Osteocyte (in vitro differentiated cells): ENCODE data around the gene MBNL1. TPM values are rescaled to one million over a fixed set of nuclear protein-coding genes. Genes with fewer than 3 reads are reported as not detected.
"Not testable (repeated sequence)": the region's sequence is repeated elsewhere in the genome, so short reads cannot be mapped to it uniquely, and the experiment has no call there.

Source experiments
- DNase-seq: peaks from one replicate; pipeline ENCODE4 v3.0.0; 2021; ENCODE audit warnings: mixed read lengths; ENCODE audit not compliant: unreplicated experiment; ENCODE audit errors: extremely low spot score
- H3K27ac Mint-ChIP-seq: one replicate; pipeline ENCODE4 v1.8.0; 2021; ENCODE audit warnings: mild to moderate bottlenecking, mixed read lengths; ENCODE audit not compliant: unreplicated experiment
- H3K27me3 Mint-ChIP-seq: one replicate; pipeline ENCODE4 v1.8.0; 2021; ENCODE audit warnings: mixed read lengths; ENCODE audit not compliant: unreplicated experiment
- H3K36me3 Mint-ChIP-seq: one replicate; pipeline ENCODE4 v1.8.0; 2021; ENCODE audit warnings: mixed read lengths; ENCODE audit not compliant: unreplicated experiment
- H3K4me1 Mint-ChIP-seq: one replicate; pipeline ENCODE4 v1.8.0; 2021; ENCODE audit warnings: mixed read lengths; ENCODE audit not compliant: unreplicated experiment
- H3K4me3 Mint-ChIP-seq: one replicate; pipeline ENCODE4 v1.8.0; 2021; ENCODE audit warnings: mild to moderate bottlenecking, moderate library complexity, mixed read lengths; ENCODE audit not compliant: unreplicated experiment
- H3K9me3 Mint-ChIP-seq: one replicate; pipeline ENCODE4 v1.8.0; 2021; ENCODE audit warnings: mixed read lengths; ENCODE audit not compliant: unreplicated experiment
- CTCF ChIP-seq: fragments of 200-600 bp; sonication (generic); IDR thresholded peaks from 2 replicates; pipeline ENCODE4 v1.5.0; 2021; ENCODE audit warnings: antibody characterized with exemption, mild to moderate bottlenecking, moderate library complexity
- total RNA-seq: library from RNA; stranded (reverse); gene quantifications from 2 replicates; pipeline ENCODE4 v1.2.1, GENCODE V29; 2021

Gene MBNL1
- total RNA-seq, 1 donor from 2014 or later, result 166 TPM

GRCh38 chr3:152430223-152431002 is 161.7 kb downstream of the MBNL1 start:
- no peak overlapping the region for H3K4me3 Mint-ChIP-seq
- no peaks in the 10 kb centered on the region for H3K27me3 Mint-ChIP-seq
- H3K9me3 Mint-ChIP-seq, result peaks cover 14% of the 10 kb centered on the region
- H3K36me3 Mint-ChIP-seq, result peaks cover 18% of the 10 kb centered on the region
- no peak for TF ChIP-seq CTCF
- H3K4me1 Mint-ChIP-seq, result peaks cover 38% of the 10 kb centered on the region
- H3K27ac Mint-ChIP-seq, result peak overlapping the region; percentile 71
- DNase-seq, result no peak

- no peak for DNase-seq
- Mint-ChIP-seq H3K4me3 (no peak overlapping the region), H3K36me3 (peaks cover 27% of the 10 kb centered on the region), H3K9me3 (peaks cover 14% of the 10 kb centered on the region), H3K27me3 (no peaks in the 10 kb centered on the region), H3K27ac (no peak overlapping the region), H3K4me1 (peaks cover 43% of the 10 kb centered on the region)
- no peak for TF ChIP-seq CTCF
Observed at GRCh38 chr3:152434142-152434541, 165.4 kb downstream of the MBNL1 start.

GRCh38 chr3:152435210-152435609 is 166.5 kb downstream of the MBNL1 start:
- DNase-seq, H3K27ac Mint-ChIP-seq, H3K4me3 Mint-ChIP-seq, H3K27me3 Mint-ChIP-seq: not testable (repeated sequence)
- H3K9me3 Mint-ChIP-seq, result peaks cover 14% of the 10 kb centered on the region
- H3K4me1 Mint-ChIP-seq, result peaks cover 33% of the 10 kb centered on the region
- H3K36me3 Mint-ChIP-seq, result peaks cover 27% of the 10 kb centered on the region

GRCh38 chr3:152436707-152437590 is 168.2 kb downstream of the MBNL1 start:
- Mint-ChIP-seq H3K4me1 (peaks cover 22% of the 10 kb centered on the region), H3K27ac (peak overlapping the region; percentile 56), H3K36me3 (peaks cover 27% of the 10 kb centered on the region)

GRCh38 chr3:152438181-152438580 is 169.5 kb downstream of the MBNL1 start:
- no peak overlapping the region for H3K27ac Mint-ChIP-seq
- peaks cover 29% of the 10 kb centered on the region for H3K4me1 Mint-ChIP-seq
- H3K4me3 Mint-ChIP-seq, result no peak overlapping the region
- H3K36me3 Mint-ChIP-seq, result peaks cover 27% of the 10 kb centered on the region
- no peak for DNase-seq
- H3K27me3 Mint-ChIP-seq, result no peaks in the 10 kb centered on the region
- no peak for TF ChIP-seq CTCF
- peaks cover 14% of the 10 kb centered on the region for H3K9me3 Mint-ChIP-seq

More at GRCh38 chr3:152436707-152437590, 168.2 kb downstream of the MBNL1 start:
- H3K9me3 Mint-ChIP-seq, result peaks cover 14% of the 10 kb centered on the region
- no peak for DNase-seq
- no peaks in the 10 kb centered on the region for H3K27me3 Mint-ChIP-seq
- H3K4me3 Mint-ChIP-seq, result no peak overlapping the region
- no peak for TF ChIP-seq CTCF
